ENCODE results near the gene FOXO4. TPM values are rescaled to one million over a fixed set of nuclear protein-coding genes. Genes with fewer than 3 reads are reported as not detected.
A peak's percentile ranks its signal among the peaks of the same experiment; 100 is the strongest.
"Not testable (repeated sequence)": the region's sequence is repeated elsewhere in the genome, so short reads cannot be mapped to it uniquely, and the experiment has no call there.

FOXO4 gene
- 35.3 to 48.3 TPM (median 37.0 TPM) in 3 replicates for total RNA-seq (2021)
- Bru-seq, nascent RNA, result percentile 77 among the genes with signal in this experiment
- long read RNA-seq, experiment 1, transcript FOXO4-202 (3 exons, 3,301 nt), result major isoform, 57 of 72 reads
- long read RNA-seq, experiment 1, partial matches to known transcripts, result 5 of 72 reads
- long read RNA-seq, experiment 1, other reads (novel, unspliced or antisense), result 10 of 72 reads
- long read RNA-seq, experiment 2, transcript FOXO4-202 (3 exons, 3,301 nt), result major isoform, 8 of 27 reads
- long read RNA-seq, experiment 2, partial matches to known transcripts, result 7 of 27 reads
- long read RNA-seq, experiment 2, other reads (novel, unspliced or antisense), result 12 of 27 reads
- long read RNA-seq, experiment 3, transcript FOXO4-202 (3 exons, 3,301 nt), result major isoform, 5 of 18 reads
- long read RNA-seq, experiment 3, partial matches to known transcripts, result 1 of 18 reads
- long read RNA-seq, experiment 3, other reads (novel, unspliced or antisense), result 12 of 18 reads

GRCh38 chrX:71095555-71095980 is at the start of gene FOXO4:
TSS of gene FOXO4 (plus strand) at chrX:71095851. CDS start at chrX:71096529, 678 bp downstream.
- Mint-ChIP-seq H3K27me3 (ENCODE audit: low read depth) (no peaks in the 10 kb centered on the region; the same call in 1 of the 2 replicates), H3K36me3 (no peaks in the 10 kb centered on the region), H3K4me1 (peaks cover 38% of the 10 kb centered on the region), H3K4me3 (peak within 1 kb of the TSS; percentile 99), H3K27ac (peak within 1 kb of the TSS; percentile 99), H3K9me3 (no peaks in the 10 kb centered on the region)
- TF ChIP-seq FOXK1 (CRISPR knock-in tag; IDR thresholded peaks at IDR 0.05) (peak; percentile 77), MXD4 (CRISPR knock-in tag; IDR thresholded peaks at IDR 0.05; ENCODE audit: borderline replicate concordance) (no peak), NR2C2 (CRISPR knock-in tag; IDR thresholded peaks at IDR 0.05) (no peak)
- ChIA-PET CTCF (no interaction called here), POLR2A (interaction anchor here (0.9 kb wide), 1 partner anchor 28 kb away, joined by 11 read pairs; the partner anchor contains the start of gene SNX12)
- DNase-seq (ENCODE audit: low spot score), result peak; percentile 90
- ATAC-seq, result peak; percentile 67

- H3K9me3 Mint-ChIP-seq; H3K27ac Mint-ChIP-seq; ATAC-seq; H3K27me3 Mint-ChIP-seq (ENCODE audit: low read depth); H3K4me1 Mint-ChIP-seq; DNase-seq (ENCODE audit: low spot score); POLR2A ChIA-PET; H3K4me3 Mint-ChIP-seq; H3K36me3 Mint-ChIP-seq; CTCF ChIA-PET: not testable (repeated sequence)
Observed at GRCh38 chrX:71047891-71048290, 47.8 kb upstream of the FOXO4 start.

DNA sequence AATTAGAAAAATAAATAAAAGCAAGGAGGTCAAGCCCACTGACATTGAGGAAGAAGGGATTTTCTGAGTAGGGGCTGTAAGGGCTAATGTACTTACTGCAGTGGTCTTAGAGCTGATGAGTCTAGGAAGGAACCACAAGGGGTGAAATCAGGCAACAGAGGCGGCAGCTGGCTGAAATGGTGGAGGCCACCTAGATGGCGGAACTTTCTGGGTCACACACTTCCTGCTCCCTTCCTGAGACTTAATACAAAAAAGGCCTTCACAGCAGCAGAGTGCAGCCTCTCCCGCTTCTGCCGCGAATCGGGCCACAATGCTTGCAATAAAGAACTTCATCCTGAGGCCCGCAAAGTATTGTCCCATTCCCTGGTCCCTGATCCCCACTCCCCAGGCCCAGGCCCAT is 42.9 kb upstream of the FOXO4 start:
- peaks cover 4% of the 10 kb centered on the region; the same call in 1 of the 2 replicates for H3K4me1 Mint-ChIP-seq
- H3K9me3 Mint-ChIP-seq, result no peaks in the 10 kb centered on the region
- no peaks in the 10 kb centered on the region for H3K36me3 Mint-ChIP-seq
- H3K27me3 Mint-ChIP-seq (ENCODE audit: low read depth), result no peaks in the 10 kb centered on the region
- ATAC-seq (no peak), DNase-seq (ENCODE audit: low spot score) (no peak)
- ChIA-PET POLR2A (interaction anchor here (1.2 kb wide), 4 partner anchors 15 to 313 kb away, joined by 3 to 8 read pairs (median 6); partner anchors contain the start of genes MED12, NONO, SNX12 and TAF1), CTCF (interaction anchor here (0.6 to 1.2 kb wide), 6 partner anchors 15 to 297 kb away, joined by 3 to 9 read pairs (median 4); partner anchors contain the start of genes MED12, NONO and SNX12)
- TF ChIP-seq ZNF121 (CRISPR knock-in tag; IDR thresholded peaks at IDR 0.05) (no peak), TP53 (CRISPR knock-in tag; IDR thresholded peaks at IDR 0.05) (no peak), ZBTB21 (CRISPR knock-in tag; IDR thresholded peaks at IDR 0.05; ENCODE audit: borderline replicate concordance) (no peak), NR1H2 (CRISPR knock-in tag; IDR thresholded peaks at IDR 0.05) (no peak), ZNF219 (CRISPR knock-in tag; IDR thresholded peaks at IDR 0.05; ENCODE audit: borderline replicate concordance) (no peak)
- H3K4me3 Mint-ChIP-seq, result peak overlapping the region; percentile 76
- H3K27ac Mint-ChIP-seq, result no peak overlapping the region; the same call in 1 of the 2 replicates

GRCh38 chrX:71053217-71053621 is 42.4 kb upstream of the FOXO4 start:
- Mint-ChIP-seq H3K27ac (peak overlapping the region; percentile 89), H3K4me1 (peaks cover 4% of the 10 kb centered on the region; the same call in 1 of the 2 replicates), H3K27me3 (ENCODE audit: low read depth) (no peaks in the 10 kb centered on the region), H3K4me3 (peak overlapping the region; percentile 76), H3K36me3 (peaks cover 3% of the 10 kb centered on the region; the same call in 1 of the 2 replicates), H3K9me3 (no peaks in the 10 kb centered on the region)
- TF ChIP-seq NR1H2 (CRISPR knock-in tag; IDR thresholded peaks at IDR 0.05) (no peak), SP1 (CRISPR knock-in tag; conservative IDR thresholded peaks at IDR 0.05) (0 out of 2 replicates have a peak, but pooled peaks have one; percentile 38), NFYB (CRISPR knock-in tag; conservative IDR thresholded peaks at IDR 0.05; ENCODE audit: low read depth) (peak; percentile 85), CREB1 (CRISPR knock-in tag; IDR thresholded peaks at IDR 0.05) (no peak)
- DNase-seq (ENCODE audit: low spot score) (peak; percentile 76), ATAC-seq (peak; percentile 99)
- ChIA-PET POLR2A (interaction anchor here (1.2 to 1.5 kb wide), 5 partner anchors 15 to 313 kb away, joined by 3 to 8 read pairs (median 4); partner anchors contain the start of genes MED12, NONO, SNX12 and TAF1), CTCF (interaction anchor here (0.5 to 1.2 kb wide), 7 partner anchors 14 to 297 kb away, joined by 3 to 9 read pairs (median 3); partner anchors contain the start of genes MED12, NONO and SNX12)

DNA sequence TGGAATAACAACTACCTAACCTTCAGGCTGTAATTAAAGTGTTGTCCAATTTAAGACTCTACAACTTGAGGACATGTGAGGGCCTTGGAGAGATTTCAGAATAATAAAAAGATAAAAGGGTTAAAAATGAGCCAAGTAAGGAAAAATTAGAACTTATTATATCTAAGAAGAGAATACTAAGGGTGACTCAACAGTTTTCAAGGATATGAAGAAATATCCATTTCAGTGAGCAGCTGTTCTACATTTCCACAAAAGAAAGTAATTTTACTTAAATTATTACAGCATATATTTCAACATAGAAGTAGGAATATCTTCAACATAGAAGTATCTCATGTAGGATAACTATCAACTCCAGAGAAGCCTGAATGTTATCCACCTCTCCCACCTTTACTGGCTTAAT is 38.8 kb upstream of the FOXO4 start:
- ChIA-PET CTCF (no interaction called here), POLR2A (no interaction called here)
- peaks cover 19% of the 10 kb centered on the region for H3K36me3 Mint-ChIP-seq
- no peaks in the 10 kb centered on the region for H3K9me3 Mint-ChIP-seq
- H3K27me3 Mint-ChIP-seq (ENCODE audit: low read depth), result no peaks in the 10 kb centered on the region
- no peak for DNase-seq (ENCODE audit: low spot score)
- H3K4me1 Mint-ChIP-seq, result peaks cover 4% of the 10 kb centered on the region; the same call in 1 of the 2 replicates
- TF ChIP-seq E2F5 (CRISPR knock-in tag; IDR thresholded peaks at IDR 0.05), result no peak
- TF ChIP-seq, protein P1, sequence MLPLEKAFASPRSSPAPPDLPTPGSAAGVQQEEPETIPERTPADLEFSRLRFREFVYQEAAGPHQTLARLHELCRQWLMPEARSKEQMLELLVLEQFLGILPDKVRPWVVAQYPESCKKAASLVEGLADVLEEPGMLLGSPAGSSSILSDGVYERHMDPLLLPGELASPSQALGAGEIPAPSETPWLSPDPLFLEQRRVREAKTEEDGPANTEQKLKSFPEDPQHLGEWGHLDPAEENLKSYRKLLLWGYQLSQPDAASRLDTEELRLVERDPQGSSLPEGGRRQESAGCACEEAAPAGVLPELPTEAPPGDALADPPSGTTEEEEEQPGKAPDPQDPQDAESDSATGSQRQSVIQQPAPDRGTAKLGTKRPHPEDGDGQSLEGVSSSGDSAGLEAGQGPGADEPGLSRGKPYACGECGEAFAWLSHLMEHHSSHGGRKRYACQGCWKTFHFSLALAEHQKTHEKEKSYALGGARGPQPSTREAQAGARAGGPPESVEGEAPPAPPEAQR (CRISPR knock-in tag; IDR thresholded peaks at IDR 0.05), result no peak
- TF ChIP-seq SMAD4 (CRISPR knock-in tag; IDR thresholded peaks at IDR 0.05), result no peak
- no peak for TF ChIP-seq SMAD3 (CRISPR knock-in tag; IDR thresholded peaks at IDR 0.05; ENCODE audit: borderline replicate concordance)
- no peak for TF ChIP-seq FOXP1 (CRISPR knock-in tag; IDR thresholded peaks at IDR 0.05; ENCODE audit: borderline replicate concordance)
- no peak for TF ChIP-seq NR3C1 (CRISPR knock-in tag; conservative IDR thresholded peaks at IDR 0.05; ENCODE audit: low read depth)
- ATAC-seq, result no peak
- no peak overlapping the region for H3K4me3 Mint-ChIP-seq
- no peak overlapping the region for H3K27ac Mint-ChIP-seq
